Transverse colon (tissue), 4 donors: Measurements from ENCODE around the gene FITM1. TPM values are rescaled to one million over a fixed set of nuclear protein-coding genes. Genes with fewer than 3 reads are reported as not detected.

Source experiments
- DNase-seq: peaks from one replicate; pipeline ENCODE4 v3.0.0-alpha.2; 2019
- H3K27ac ChIP-seq, 4 donors: fragments of 200-600 bp; sonication (generic); 2 replicates each; pipeline ENCODE4 v1.5.1; 2016 to 2018; ENCODE audit warnings: inconsistent platforms in 4 of 4
- H3K27me3 ChIP-seq: fragments of 200-600 bp; sonication (generic); 2 replicates; pipeline ENCODE4 v1.5.1; 2017; ENCODE audit warnings: inconsistent platforms
- H3K36me3 ChIP-seq, 4 donors: fragments of 200-600 bp; sonication (generic); 2 replicates each; pipeline ENCODE4 v1.5.1; 2017 to 2019; ENCODE audit warnings: inconsistent platforms in 4 of 4
- H3K4me1 ChIP-seq, 4 donors: fragments of 200-600 bp; sonication (generic); 2 replicates each; pipeline ENCODE4 v1.5.1; 2017 to 2020; ENCODE audit warnings: inconsistent platforms in 4 of 4
- H3K4me3 ChIP-seq, 4 donors: fragments of 200-600 bp; sonication (generic); 1 replicate in 1 of 4; 2 replicates in 3 of 4; pipeline versions ENCODE4 v1.5.1 to v1.6.1; 2017 to 2019; ENCODE audit warnings: inconsistent platforms in 4 of 4
- H3K9me3 ChIP-seq, 2 donors: fragments of 200-600 bp; sonication (generic); 2 replicates each; pipeline ENCODE4 v1.5.1; 2017 to 2019; ENCODE audit warnings: inconsistent platforms in 2 of 2
- CTCF ChIP-seq, 5 experiments: fragments of 200-600 bp in 3 of 5; fragments of 450-650 bp in 2 of 5; sonication (generic) in 3 of 5; IDR thresholded peaks; 1 replicate in 2 of 5; 2 replicates in 3 of 5; pipeline ENCODE4 v1.5.1; 2016 to 2017; ENCODE audit warnings: antibody characterized with exemption in 5 of 5, inconsistent platforms in 3 of 5, mild to moderate bottlenecking in 2 of 5, moderate library complexity in 1 of 5
- EP300 ChIP-seq: sonication (generic); formaldehyde crosslinking; IDR thresholded peaks from one replicate; pipeline ENCODE4 v1.6.1; 2017; ENCODE audit warnings: antibody characterized with exemption, low read depth
- POLR2A ChIP-seq: fragments of 450-650 bp; IDR thresholded peaks from one replicate; pipeline ENCODE4 v1.6.1; 2016; ENCODE audit warnings: antibody characterized with exemption, mild to moderate bottlenecking, moderate library complexity
- POLR2AphosphoS5 ChIP-seq, 3 donors: sonication (generic); formaldehyde crosslinking; IDR thresholded peaks; one replicate each; pipeline ENCODE4 v1.6.1; 2016; ENCODE audit warnings: antibody characterized with exemption in 3 of 3
- WGBS, 2 donors: methylation state at CpG; one replicate each; pipeline ENCODE4 v1.1.5; 2018; ENCODE audit warnings: low coverage in 1 of 2; 5-methylcytosine and 5-hydroxymethylcytosine counted together
- in situ Hi-C, 4 donors: fragments of 200-750 bp; cut with MboI; loops; one replicate each; pipeline versions ENCODE4 v1.15.0 to v1.15.1; 2017; ENCODE audit warnings: low sequenced_read_pairs in 3 of 4, low pct_ligation_motif_present in 1 of 4, low pct_unique_long_range_greater_than_20kb in 1 of 4
- intact Hi-C: fragments of 100-400 bp; cut with DNase I; formaldehyde crosslinking; loops from one replicate; pipeline ENCODE4 v1.15.1; 2023; ENCODE audit warnings: low total_unique reads
- total RNA-seq, 4 donors: library from RNA; depleted of rRNA; stranded (reverse); fragments of >200 nt; gene quantifications; one replicate each; pipeline ENCODE4 v1.1.0, GENCODE V29; 2016

Gene FITM1
- total RNA-seq, 4 donors from 2014 or later = 1.4 to 1.6 TPM; not detected in 2

- in situ Hi-C loops = no loop called here
- H3K4me3 ChIP-seq = no peak overlapping the region
- H3K4me1 ChIP-seq = peaks cover 0 to 7% (median 4%) of the 10 kb centered on the region in 4 donors
- peaks cover 0 to 13% (median 3%) of the 10 kb centered on the region in 4 donors for H3K36me3 ChIP-seq
- intact Hi-C loops = no loop called here
- no peaks in the 10 kb centered on the region for H3K27me3 ChIP-seq
- no peak for TF ChIP-seq POLR2A
- no peak for TF ChIP-seq CTCF (IDR thresholded peaks at IDR 0.05)
- no peak for TF ChIP-seq EP300
- TF ChIP-seq POLR2AphosphoS5 (IDR thresholded peaks at IDR 0.05) = no peak
- 92 to 95% methylated on average over 14 to 20 of the region's 20 CpGs for WGBS, 2 donors
- peak overlapping the region in 1 of 4 donors; percentile 70 for H3K27ac ChIP-seq
- no peak for DNase-seq
- H3K9me3 ChIP-seq = no peaks in the 10 kb centered on the region
Observed at GRCh38 chr14:24172871-24173281, 42.4 kb downstream of the FITM1 start.

DNA sequence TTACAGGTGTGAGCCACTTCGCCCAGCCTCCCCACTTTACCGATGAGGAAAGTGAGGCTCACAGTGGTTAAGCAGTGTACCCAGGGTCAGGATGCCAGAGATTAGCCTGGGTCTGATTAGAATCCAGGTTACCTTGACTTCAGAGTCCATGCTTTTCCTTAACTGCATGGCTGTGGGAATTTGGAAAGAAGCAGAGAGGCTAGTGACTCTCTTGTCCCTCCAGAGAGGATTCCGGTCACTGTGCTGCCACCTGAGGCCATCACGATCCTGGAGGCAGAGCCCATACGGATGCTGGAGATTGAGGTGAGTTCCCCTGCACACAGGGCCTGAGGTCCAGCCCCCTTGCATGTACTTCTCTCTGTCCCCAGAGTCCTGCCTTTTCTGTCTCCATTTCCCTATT, 46.1 kb downstream of the FITM1 start:
- H3K4me1 ChIP-seq = peaks cover 5 to 11% (median 6%) of the 10 kb centered on the region in 4 donors

DNA sequence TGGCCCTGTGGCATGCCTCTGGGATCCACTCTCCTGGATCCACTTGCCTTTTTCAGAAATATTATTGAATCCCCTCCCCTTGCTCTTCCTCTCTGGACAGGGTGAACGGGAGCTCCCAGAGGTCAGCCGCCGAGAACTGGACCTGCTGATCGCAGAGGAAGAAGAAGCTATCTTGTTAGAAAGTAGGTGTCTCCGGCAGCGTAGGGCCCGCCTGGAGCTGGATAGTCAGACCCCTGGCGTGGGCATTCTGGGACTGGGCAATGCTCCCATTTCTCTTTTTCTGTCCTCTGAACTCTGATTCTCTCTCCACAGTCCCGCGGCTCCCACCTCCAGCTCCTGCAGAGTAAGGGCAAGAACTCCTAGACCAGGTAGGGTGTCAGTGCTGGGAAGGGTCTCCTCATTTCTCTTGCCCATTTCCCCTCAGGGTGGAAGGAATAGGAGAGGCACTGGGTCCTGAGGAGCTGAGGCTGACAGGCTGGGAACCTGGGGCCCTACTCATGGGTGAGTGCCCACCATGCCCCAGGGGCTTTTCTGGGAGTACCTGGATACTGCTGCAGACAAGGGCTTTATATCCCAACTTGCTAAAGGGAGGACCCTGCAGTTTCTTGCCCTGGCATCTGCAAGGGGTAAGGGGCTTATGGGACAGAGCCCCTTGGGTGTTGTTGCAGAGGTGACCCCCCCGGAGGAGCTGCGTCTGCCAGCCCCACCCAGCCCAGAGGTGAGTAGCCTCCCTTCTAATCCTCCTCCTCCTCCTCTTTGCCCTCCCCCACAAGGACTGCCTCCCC, 46.8 kb downstream of the FITM1 start:
- DNase-seq = no peak
- H3K27me3 ChIP-seq = no peaks in the 10 kb centered on the region
- in situ Hi-C loops (no loop called here), intact Hi-C loops (no loop called here)
- no peaks in the 10 kb centered on the region for H3K9me3 ChIP-seq
- no peak overlapping the region for H3K27ac ChIP-seq
- H3K4me1 ChIP-seq = peaks cover 5 to 11% (median 6%) of the 10 kb centered on the region in 4 donors
- no peak for TF ChIP-seq POLR2AphosphoS5 (IDR thresholded peaks at IDR 0.05)
- TF ChIP-seq EP300 = no peak
- TF ChIP-seq POLR2A = no peak
- no peak for TF ChIP-seq CTCF (IDR thresholded peaks at IDR 0.05)
- no peak overlapping the region for H3K4me3 ChIP-seq
- WGBS, 2 donors = 92% methylated on average over 11 of the region's 12 CpGs; no CpG with 5 or more reads in 1 of the 2 donors
- peaks cover 0 to 18% (median 7%) of the 10 kb centered on the region in 4 donors for H3K36me3 ChIP-seq

More for the DNA sequence above, 46.1 kb downstream of the FITM1 start:
- no peak for DNase-seq
- peaks cover 0 to 18% (median 7%) of the 10 kb centered on the region in 4 donors for H3K36me3 ChIP-seq
- 99% methylated on average over 5 of the region's 5 CpGs; no CpG with 5 or more reads in 1 of the 2 donors for WGBS, 2 donors
- no peak overlapping the region for H3K4me3 ChIP-seq
- no peak for TF ChIP-seq EP300
- no peak for TF ChIP-seq POLR2AphosphoS5 (IDR thresholded peaks at IDR 0.05)
- TF ChIP-seq CTCF (IDR thresholded peaks at IDR 0.05) = no peak
- no peak for TF ChIP-seq POLR2A
- in situ Hi-C loops (no loop called here), intact Hi-C loops (no loop called here)
- no peak overlapping the region for H3K27ac ChIP-seq
- H3K9me3 ChIP-seq = no peaks in the 10 kb centered on the region
- H3K27me3 ChIP-seq = no peaks in the 10 kb centered on the region

GRCh38 chr14:24177891-24178290, 47.4 kb downstream of the FITM1 start:
- in situ Hi-C loops = no loop called here
- Histone ChIP-seq H3K9me3 (no peaks in the 10 kb centered on the region), H3K4me3 (no peak overlapping the region), H3K27me3 (no peaks in the 10 kb centered on the region), H3K4me1 (peaks cover 5 to 11% (median 6%) of the 10 kb centered on the region in 4 donors), H3K27ac (no peak overlapping the region), H3K36me3 (peaks cover 0 to 18% (median 7%) of the 10 kb centered on the region in 4 donors)
- 95 to 97% methylated on average over 4 to 14 of the region's 14 CpGs for WGBS, 2 donors
- no peak for DNase-seq
- no peak for TF ChIP-seq POLR2A
- no peak for TF ChIP-seq CTCF (IDR thresholded peaks at IDR 0.05)
- no peak for TF ChIP-seq POLR2AphosphoS5 (IDR thresholded peaks at IDR 0.05)
- no peak for TF ChIP-seq EP300
- intact Hi-C loops = no loop called here
